SK-N-SH treated with all-trans-retinoic acid at 6 μM for 48 hours (cell line): Measurements from ENCODE around the gene KLHL26.

ENCODE experiments used
- BACH2 ChIP-seq: fragments of 250-450 bp; sonication (Bioruptor Pico); IDR thresholded peaks from 2 replicates; pipeline ENCODE4 v1.9.0; 2021; ENCODE audit warnings: mild to moderate bottlenecking, borderline replicate concordance
- GLIS3 ChIP-seq: fragments of 250-450 bp; sonication (Bioruptor Pico); IDR thresholded peaks from 2 replicates; pipeline ENCODE4 v1.5.0; 2020; ENCODE audit warnings: mild to moderate bottlenecking, moderate library complexity
- RARB ChIP-seq: fragments of 250-450 bp; sonication (Bioruptor Pico); IDR thresholded peaks from 2 replicates; pipeline ENCODE4 v1.8.0; 2021; ENCODE audit warnings: mild to moderate bottlenecking, moderate library complexity
- SNAI2 ChIP-seq: fragments of 250-450 bp; sonication (Bioruptor Pico); IDR thresholded peaks from 2 replicates; pipeline ENCODE4 v1.5.0; 2020; ENCODE audit warnings: mild to moderate bottlenecking, moderate library complexity
- TCF4 ChIP-seq: fragments of 250-450 bp; sonication (Bioruptor Pico); IDR thresholded peaks from 2 replicates; pipeline ENCODE4 v1.8.0; 2021; ENCODE audit warnings: mild to moderate bottlenecking, moderate library complexity, borderline replicate concordance
- TOX ChIP-seq: fragments of 250-450 bp; sonication (Bioruptor Pico); IDR thresholded peaks from 2 replicates; pipeline ENCODE4 v1.8.0; 2021; ENCODE audit warnings: mild to moderate bottlenecking, moderate library complexity, borderline replicate concordance
- ZFP30 ChIP-seq: fragments of 450-650 bp; formaldehyde crosslinking; IDR thresholded peaks from 2 replicates; pipeline ENCODE4 v1.5.0; 2022; ENCODE audit warnings: mild to moderate bottlenecking, moderate library complexity
- ZNF565 ChIP-seq: fragments of 450-650 bp; formaldehyde crosslinking; conservative IDR thresholded peaks from 2 replicates; pipeline ENCODE4 v1.5.0; 2020; ENCODE audit warnings: low read depth, mild to moderate bottlenecking, moderate library complexity
- ZNF8 ChIP-seq: fragments of 450-650 bp; formaldehyde crosslinking; IDR thresholded peaks from 2 replicates; pipeline ENCODE4 v1.5.0; 2020; ENCODE audit warnings: mild to moderate bottlenecking, moderate library complexity
- TF ChIP-seq, protein P1 (sequence below): fragments of 250-450 bp; sonication (Bioruptor Pico); IDR thresholded peaks from 2 replicates; pipeline ENCODE4 v1.5.1; 2020; ENCODE audit warnings: low read depth, mild to moderate bottlenecking, moderate library complexity
- TF ChIP-seq, protein P2 (sequence below): fragments of 250-450 bp; sonication (Bioruptor Pico); IDR thresholded peaks from 2 replicates; pipeline ENCODE4 v1.8.0; 2021; ENCODE audit warnings: low read depth, mild to moderate bottlenecking, moderate library complexity, borderline replicate concordance
- TF ChIP-seq, protein P3 (sequence below): fragments of 250-450 bp; sonication (Bioruptor Pico); IDR thresholded peaks from 2 replicates; pipeline ENCODE4 v1.8.0; 2020; ENCODE audit warnings: mild to moderate bottlenecking, moderate library complexity, borderline replicate concordance
- TF ChIP-seq, protein P4 (sequence below): fragments of 250-450 bp; sonication (Bioruptor Pico); IDR thresholded peaks from 2 replicates; pipeline ENCODE4 v1.5.0; 2020; ENCODE audit warnings: mild to moderate bottlenecking, moderate library complexity

DNA sequence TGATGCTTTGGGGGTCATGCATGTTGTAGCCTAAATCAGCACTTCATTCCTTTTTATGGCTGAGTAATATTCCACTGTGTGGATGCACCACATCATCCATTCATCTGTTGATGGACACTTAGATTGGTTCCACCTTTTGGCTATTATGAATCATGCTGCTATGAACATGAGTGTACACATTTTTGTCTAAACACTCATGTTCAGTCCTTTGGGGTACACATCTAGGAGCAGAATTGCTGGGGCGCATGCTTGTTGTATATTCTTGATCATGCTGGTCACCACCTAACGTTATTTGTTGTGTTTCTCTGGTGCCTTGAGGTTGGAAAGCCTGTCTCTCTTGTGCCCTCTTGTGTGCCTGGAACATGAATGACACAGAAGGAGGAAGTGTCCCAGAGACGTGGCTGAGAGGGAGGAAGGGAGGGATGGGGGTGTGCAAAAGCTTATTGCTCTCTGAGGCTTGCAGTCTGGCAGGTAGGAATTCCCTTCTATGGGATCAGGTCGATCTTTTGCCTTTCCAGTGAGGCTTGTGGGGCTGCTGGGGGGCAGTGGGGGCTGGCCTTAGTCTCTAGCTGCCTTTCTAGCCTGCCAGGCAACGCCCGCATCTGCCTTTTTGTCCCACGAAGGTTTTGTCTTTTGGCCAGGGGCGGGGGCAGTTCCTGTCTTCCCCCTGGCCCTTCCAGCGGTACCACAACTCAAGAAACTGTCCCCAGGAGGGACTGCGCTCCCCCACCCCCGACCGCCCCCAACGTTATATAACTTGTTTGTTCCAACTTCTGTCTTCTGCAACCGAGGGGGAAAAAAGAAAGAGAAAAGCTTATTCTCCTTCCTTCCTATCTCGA is 7.6 kb downstream of the KLHL26 start:
- no peak for TF ChIP-seq TOX (CRISPR knock-in tag)
- no peak for TF ChIP-seq ZNF8 (CRISPR knock-in tag)
- TF ChIP-seq, protein P1, sequence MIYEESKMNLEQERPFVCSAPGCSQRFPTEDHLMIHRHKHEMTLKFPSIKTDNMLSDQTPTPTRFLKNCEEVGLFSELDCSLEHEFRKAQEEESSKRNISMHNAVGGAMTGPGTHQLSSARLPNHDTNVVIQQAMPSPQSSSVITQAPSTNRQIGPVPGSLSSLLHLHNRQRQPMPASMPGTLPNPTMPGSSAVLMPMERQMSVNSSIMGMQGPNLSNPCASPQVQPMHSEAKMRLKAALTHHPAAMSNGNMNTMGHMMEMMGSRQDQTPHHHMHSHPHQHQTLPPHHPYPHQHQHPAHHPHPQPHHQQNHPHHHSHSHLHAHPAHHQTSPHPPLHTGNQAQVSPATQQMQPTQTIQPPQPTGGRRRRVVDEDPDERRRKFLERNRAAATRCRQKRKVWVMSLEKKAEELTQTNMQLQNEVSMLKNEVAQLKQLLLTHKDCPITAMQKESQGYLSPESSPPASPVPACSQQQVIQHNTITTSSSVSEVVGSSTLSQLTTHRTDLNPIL (CRISPR knock-in tag) = no peak
- TF ChIP-seq, protein P2, sequence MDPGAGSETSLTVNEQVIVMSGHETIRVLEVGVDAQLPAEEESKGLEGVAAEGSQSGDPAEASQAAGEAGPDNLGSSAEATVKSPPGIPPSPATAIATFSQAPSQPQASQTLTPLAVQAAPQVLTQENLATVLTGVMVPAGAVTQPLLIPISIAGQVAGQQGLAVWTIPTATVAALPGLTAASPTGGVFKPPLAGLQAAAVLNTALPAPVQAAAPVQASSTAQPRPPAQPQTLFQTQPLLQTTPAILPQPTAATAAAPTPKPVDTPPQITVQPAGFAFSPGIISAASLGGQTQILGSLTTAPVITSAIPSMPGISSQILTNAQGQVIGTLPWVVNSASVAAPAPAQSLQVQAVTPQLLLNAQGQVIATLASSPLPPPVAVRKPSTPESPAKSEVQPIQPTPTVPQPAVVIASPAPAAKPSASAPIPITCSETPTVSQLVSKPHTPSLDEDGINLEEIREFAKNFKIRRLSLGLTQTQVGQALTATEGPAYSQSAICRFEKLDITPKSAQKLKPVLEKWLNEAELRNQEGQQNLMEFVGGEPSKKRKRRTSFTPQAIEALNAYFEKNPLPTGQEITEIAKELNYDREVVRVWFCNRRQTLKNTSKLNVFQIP = no peak
- TF ChIP-seq ZNF565 (CRISPR knock-in tag) = no peak
- no peak for TF ChIP-seq ZFP30 (CRISPR knock-in tag)
- TF ChIP-seq TCF4 = no peak
- TF ChIP-seq, protein P3, sequence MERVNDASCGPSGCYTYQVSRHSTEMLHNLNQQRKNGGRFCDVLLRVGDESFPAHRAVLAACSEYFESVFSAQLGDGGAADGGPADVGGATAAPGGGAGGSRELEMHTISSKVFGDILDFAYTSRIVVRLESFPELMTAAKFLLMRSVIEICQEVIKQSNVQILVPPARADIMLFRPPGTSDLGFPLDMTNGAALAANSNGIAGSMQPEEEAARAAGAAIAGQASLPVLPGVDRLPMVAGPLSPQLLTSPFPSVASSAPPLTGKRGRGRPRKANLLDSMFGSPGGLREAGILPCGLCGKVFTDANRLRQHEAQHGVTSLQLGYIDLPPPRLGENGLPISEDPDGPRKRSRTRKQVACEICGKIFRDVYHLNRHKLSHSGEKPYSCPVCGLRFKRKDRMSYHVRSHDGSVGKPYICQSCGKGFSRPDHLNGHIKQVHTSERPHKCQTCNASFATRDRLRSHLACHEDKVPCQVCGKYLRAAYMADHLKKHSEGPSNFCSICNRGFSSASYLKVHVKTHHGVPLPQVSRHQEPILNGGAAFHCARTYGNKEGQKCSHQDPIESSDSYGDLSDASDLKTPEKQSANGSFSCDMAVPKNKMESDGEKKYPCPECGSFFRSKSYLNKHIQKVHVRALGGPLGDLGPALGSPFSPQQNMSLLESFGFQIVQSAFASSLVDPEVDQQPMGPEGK (CRISPR knock-in tag) = no peak
- no peak for TF ChIP-seq RARB (CRISPR knock-in tag)
- TF ChIP-seq SNAI2 (CRISPR knock-in tag) = no peak
- no peak for TF ChIP-seq GLIS3 (CRISPR knock-in tag)
- no peak for TF ChIP-seq BACH2
- TF ChIP-seq, protein P4, sequence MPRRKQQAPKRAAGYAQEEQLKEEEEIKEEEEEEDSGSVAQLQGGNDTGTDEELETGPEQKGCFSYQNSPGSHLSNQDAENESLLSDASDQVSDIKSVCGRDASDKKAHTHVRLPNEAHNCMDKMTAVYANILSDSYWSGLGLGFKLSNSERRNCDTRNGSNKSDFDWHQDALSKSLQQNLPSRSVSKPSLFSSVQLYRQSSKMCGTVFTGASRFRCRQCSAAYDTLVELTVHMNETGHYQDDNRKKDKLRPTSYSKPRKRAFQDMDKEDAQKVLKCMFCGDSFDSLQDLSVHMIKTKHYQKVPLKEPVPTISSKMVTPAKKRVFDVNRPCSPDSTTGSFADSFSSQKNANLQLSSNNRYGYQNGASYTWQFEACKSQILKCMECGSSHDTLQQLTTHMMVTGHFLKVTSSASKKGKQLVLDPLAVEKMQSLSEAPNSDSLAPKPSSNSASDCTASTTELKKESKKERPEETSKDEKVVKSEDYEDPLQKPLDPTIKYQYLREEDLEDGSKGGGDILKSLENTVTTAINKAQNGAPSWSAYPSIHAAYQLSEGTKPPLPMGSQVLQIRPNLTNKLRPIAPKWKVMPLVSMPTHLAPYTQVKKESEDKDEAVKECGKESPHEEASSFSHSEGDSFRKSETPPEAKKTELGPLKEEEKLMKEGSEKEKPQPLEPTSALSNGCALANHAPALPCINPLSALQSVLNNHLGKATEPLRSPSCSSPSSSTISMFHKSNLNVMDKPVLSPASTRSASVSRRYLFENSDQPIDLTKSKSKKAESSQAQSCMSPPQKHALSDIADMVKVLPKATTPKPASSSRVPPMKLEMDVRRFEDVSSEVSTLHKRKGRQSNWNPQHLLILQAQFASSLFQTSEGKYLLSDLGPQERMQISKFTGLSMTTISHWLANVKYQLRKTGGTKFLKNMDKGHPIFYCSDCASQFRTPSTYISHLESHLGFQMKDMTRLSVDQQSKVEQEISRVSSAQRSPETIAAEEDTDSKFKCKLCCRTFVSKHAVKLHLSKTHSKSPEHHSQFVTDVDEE = no peak
